ENCODE measurements around the gene MTCH2.

The MTCH2 gene

DNA sequence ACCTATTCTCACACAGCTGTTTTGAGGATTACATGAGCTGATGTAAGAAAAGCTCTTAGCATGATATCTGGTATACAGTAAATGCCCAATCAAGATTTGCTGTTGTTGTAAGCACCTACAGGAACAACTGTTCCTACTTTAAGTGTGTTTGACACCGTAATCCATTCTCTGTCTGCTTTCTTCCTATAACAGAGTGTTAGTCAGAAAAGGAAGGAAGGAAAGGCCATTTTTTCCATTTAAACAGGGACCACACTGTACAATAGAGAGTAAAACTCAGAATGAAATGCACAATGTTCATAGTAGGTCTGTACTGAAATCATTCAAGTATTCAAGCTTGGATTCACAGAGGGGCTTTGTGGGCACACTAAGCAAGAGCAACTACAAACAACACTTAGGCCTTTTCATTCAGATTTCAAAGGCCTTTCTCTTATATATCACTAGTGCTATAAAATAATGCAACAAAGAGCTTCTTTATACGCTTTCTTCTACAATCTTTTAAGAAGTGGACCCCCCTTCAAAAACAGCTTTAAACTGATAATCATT is 21.5 kb downstream of the MTCH2 start:
- H3K27ac ChIP-seq: no peak overlapping the region
- TF ChIP-seq, protein P1, sequence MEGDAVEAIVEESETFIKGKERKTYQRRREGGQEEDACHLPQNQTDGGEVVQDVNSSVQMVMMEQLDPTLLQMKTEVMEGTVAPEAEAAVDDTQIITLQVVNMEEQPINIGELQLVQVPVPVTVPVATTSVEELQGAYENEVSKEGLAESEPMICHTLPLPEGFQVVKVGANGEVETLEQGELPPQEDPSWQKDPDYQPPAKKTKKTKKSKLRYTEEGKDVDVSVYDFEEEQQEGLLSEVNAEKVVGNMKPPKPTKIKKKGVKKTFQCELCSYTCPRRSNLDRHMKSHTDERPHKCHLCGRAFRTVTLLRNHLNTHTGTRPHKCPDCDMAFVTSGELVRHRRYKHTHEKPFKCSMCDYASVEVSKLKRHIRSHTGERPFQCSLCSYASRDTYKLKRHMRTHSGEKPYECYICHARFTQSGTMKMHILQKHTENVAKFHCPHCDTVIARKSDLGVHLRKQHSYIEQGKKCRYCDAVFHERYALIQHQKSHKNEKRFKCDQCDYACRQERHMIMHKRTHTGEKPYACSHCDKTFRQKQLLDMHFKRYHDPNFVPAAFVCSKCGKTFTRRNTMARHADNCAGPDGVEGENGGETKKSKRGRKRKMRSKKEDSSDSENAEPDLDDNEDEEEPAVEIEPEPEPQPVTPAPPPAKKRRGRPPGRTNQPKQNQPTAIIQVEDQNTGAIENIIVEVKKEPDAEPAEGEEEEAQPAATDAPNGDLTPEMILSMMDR (conservative IDR thresholded peaks at IDR 0.05; ENCODE audit: low read depth): no peak
- no peak for DNase-seq (ENCODE audit: low spot score)
- ChIA-PET POLR2A (ENCODE audit: low non-redundant PET) (interaction anchor here (0.7 kb wide), 1 partner anchor 94 kb away, joined by 4 read pairs; the partner anchor contains the start of gene AGBL2), CTCF (interaction anchor here (0.6 kb wide), 1 partner anchor 26 kb away, joined by 3 read pairs; no protein-coding TSS in a partner anchor)

DNA sequence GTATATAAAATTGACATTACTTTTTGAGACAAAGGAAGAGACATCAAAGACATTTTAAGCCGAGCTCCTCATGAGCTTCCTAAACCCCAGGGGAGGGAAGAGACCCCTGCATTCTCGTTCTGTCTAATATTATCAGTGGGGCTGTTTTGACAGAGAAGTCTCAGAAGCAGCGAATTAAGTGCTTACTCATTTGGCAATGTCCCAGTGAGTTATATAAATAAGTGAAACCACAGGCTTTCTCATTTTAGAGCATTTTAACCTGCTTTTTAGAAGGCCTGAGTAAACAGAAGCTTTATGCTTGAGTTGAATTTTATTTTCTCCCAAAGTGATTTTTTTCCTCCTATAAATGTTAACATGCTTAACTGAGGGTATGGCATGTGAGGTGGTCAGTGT is 24.9 kb downstream of the MTCH2 start:
- TF ChIP-seq, protein P1 (conservative IDR thresholded peaks at IDR 0.05; ENCODE audit: low read depth): peak; percentile 10; the same call in 1 of the 2 replicates
- POLR2A ChIA-PET (ENCODE audit: low non-redundant PET): no interaction called here
- no peak for DNase-seq (ENCODE audit: low spot score)
- CTCF ChIA-PET: interaction anchor here (0.6 to 1.1 kb wide), 3 partner anchors 10 to 23 kb away, joined by 3 to 5 read pairs (median 3); partner anchors contain the start of gene C1QTNF4
- no peak overlapping the region for H3K27ac ChIP-seq

DNA sequence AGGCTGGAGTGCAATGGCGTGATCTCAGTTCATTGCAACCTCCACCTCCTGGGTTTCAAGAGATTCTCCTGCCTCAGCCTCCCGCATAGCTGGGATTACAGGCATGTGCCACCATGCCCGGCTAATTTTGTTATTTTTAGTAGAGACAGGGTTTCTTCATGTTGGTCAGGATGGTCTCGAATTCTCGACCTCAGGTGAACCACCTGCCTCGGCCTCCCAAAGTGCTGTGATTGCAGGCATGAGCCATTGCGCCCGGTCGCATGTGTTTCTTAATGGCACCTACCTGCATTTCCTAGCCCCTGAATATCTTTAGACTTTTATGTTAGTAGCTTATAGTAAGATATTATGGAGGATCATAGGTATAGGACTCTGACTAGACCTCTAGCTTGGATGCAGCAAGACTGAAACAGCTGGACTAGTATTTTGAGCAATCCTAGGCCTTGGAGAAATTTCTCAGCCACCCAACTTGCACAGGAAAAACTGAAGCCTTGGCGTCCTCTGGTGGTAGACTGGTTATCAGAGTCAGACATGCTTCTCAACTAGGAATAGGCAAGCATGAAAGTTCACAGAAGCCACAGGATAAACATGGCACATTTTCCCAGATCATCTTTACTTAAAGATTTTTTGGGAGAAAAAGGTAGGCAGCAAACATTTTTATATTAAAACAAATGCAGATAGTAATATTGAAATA is 25.5 kb downstream of the MTCH2 start:
- TF ChIP-seq, protein P1 (conservative IDR thresholded peaks at IDR 0.05; ENCODE audit: low read depth): peak; percentile 69
- ChIA-PET CTCF (interaction anchor here (0.6 to 1.2 kb wide), 4 partner anchors 10 to 432 kb away, joined by 3 to 5 read pairs (median 4); no protein-coding TSS in a partner anchor), POLR2A (ENCODE audit: low non-redundant PET) (no interaction called here)
- H3K27ac ChIP-seq: no peak overlapping the region
- DNase-seq (ENCODE audit: low spot score): peak; percentile 30

DNA sequence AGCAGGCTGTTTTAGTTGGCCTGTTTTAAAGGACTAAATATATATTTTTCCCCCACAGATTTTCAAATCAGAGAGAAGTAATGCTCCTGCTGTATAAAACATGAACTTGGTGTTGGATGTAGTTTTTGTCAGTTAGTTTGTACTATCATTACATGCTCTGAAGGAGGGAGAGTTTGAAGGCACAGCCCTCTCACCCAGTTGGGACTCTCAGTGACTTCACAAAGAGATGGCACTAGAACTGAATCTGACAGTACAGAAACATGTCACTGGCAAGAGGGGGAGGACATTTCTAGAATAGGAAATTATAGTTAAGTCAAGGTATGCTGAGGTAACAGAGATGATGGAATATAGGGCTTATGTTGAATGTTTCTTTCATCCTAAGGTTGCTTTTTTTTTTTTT is 27.1 kb downstream of the MTCH2 start:
- ChIA-PET CTCF (no interaction called here), POLR2A (ENCODE audit: low non-redundant PET) (interaction anchor here (0.6 kb wide), 2 partner anchors 11 to 191 kb away, joined by 3 to 5 read pairs; no protein-coding TSS in a partner anchor)
- no peak for DNase-seq (ENCODE audit: low spot score)
- TF ChIP-seq, protein P1 (conservative IDR thresholded peaks at IDR 0.05; ENCODE audit: low read depth): no peak
- H3K27ac ChIP-seq: no peak overlapping the region

DNA sequence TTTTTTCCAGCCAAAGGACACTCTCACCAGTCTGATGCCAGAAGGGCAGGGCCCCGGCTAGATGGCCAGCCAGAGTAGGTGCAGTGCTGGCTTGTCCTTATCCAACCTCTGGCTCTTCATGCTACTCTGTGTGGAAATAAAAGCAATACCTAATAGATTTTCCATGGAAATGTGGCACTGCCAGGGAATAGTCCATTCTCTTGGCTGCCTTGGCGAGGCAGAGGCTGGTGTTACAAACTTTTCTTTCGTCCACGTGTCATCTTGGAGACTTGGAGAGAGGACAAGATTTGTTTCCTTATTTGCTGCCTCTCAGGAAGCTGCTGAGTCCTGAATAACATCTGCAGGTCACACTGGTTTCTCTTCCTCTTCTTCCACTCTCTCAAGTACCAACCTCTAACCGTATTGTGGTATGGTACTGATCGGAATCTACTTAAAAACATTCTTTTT is 31.0 kb downstream of the MTCH2 start:
- CTCF ChIA-PET: interaction anchor here (0.7 to 1.0 kb wide), 2 partner anchors 15 to 40 kb away, joined by 4 to 5 read pairs; no protein-coding TSS in a partner anchor
- POLR2A ChIA-PET (ENCODE audit: low non-redundant PET): no interaction called here
- H3K27ac ChIP-seq: no peak overlapping the region
- no peak for DNase-seq (ENCODE audit: low spot score)
- TF ChIP-seq, protein P1 (conservative IDR thresholded peaks at IDR 0.05; ENCODE audit: low read depth): no peak

DNA sequence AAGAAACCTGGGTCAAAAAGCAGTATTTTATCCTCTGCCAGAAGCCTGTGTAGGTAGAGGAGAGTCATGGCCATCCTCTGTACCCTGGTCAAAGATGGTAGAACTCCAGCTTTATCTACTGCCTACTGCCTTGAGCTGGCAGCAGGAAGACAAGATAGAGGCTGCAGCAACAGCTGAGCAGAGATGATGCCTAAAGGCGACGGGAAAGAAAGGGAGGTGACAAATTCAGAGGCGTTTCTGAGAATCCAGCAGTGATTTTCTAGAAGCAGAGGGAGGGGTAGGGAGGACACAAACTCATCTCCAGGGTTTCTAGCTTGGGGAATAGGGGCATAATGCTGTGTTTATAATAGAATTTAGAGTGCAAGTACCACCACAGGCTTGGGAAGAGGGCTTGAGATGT is 32.7 kb downstream of the MTCH2 start:
- ChIA-PET CTCF (no interaction called here), POLR2A (ENCODE audit: low non-redundant PET) (no interaction called here)
- TF ChIP-seq, protein P1 (conservative IDR thresholded peaks at IDR 0.05; ENCODE audit: low read depth): no peak
- DNase-seq (ENCODE audit: low spot score): no peak
- H3K27ac ChIP-seq: no peak overlapping the region
